H1 (cell line): ENCODE measurements around the gene SLC35G4. TPM values are rescaled to one million over a fixed set of nuclear protein-coding genes. Genes with fewer than 3 reads are reported as not detected.
A peak's percentile ranks its signal among the peaks of the same experiment; 100 is the strongest.

ENCODE experiments used
- CTCF ChIA-PET: fragments of 300-600 bp; sonication (Branson Sonifier 250); formaldehyde crosslinking; loops from one replicate; lab custom pipeline; 2021; ENCODE audit not compliant: partially characterized antibody; lab: Charles Lee
- POLR2A ChIA-PET: fragments of 300-600 bp; sonication (Branson Sonifier 250); formaldehyde crosslinking; loops from one replicate; lab custom pipeline; 2021; ENCODE audit warnings: inconsistent platforms; ENCODE audit not compliant: partially characterized antibody; lab: Charles Lee
- DNase-seq, 2 experiments: peaks; one replicate each; pipeline versions ENCODE4 v3.0.0 to v3.0.0-alpha.2; 2010 to 2022; ENCODE audit warnings: low spot score in 2 of 2, low read depth in 1 of 2, mixed read lengths in 1 of 2
- FAIRE-seq: peaks from 2 replicates; lab custom pipeline; 2011; peaks lifted over from hg19 to GRCh38; lab: Jason Lieb, UNC
- H2AFZ ChIP-seq: 2 replicates; pipeline ENCODE4 v1.8.1; 2012; ENCODE audit warnings: low read length, inconsistent platforms
- H2AK5ac ChIP-seq: 2 replicates; pipeline ENCODE4 v1.6.1; 2013; ENCODE audit warnings: low read depth, low read length
- H2BK120ac ChIP-seq: replicated peaks from 2 replicates; pipeline ENCODE3; 2013; ENCODE audit warnings: low read depth, low read length, inconsistent platforms
- H2BK12ac ChIP-seq: 2 replicates; pipeline ENCODE4 v1.6.1; 2013; ENCODE audit warnings: low read depth, low read length
- H2BK15ac ChIP-seq: 2 replicates; pipeline ENCODE4 v1.6.1; 2013; ENCODE audit warnings: low read length
- H2BK20ac ChIP-seq: 2 replicates; pipeline ENCODE4 v1.6.1; 2013; ENCODE audit warnings: low read length
- H2BK5ac ChIP-seq: 2 replicates; pipeline ENCODE4 v1.6.1; 2013; ENCODE audit warnings: low read depth, low read length
- H3K14ac ChIP-seq: 2 replicates; pipeline ENCODE4 v1.6.1; 2013; ENCODE audit warnings: inconsistent platforms; ENCODE audit not compliant: insufficient read length
- H3K18ac ChIP-seq: 2 replicates; pipeline ENCODE4 v1.6.1; 2013; ENCODE audit warnings: low read length; ENCODE audit errors: extremely low read depth
- H3K23ac ChIP-seq: 2 replicates; pipeline ENCODE4 v1.6.1; 2013; ENCODE audit warnings: inconsistent platforms; ENCODE audit not compliant: insufficient read length
- H3K23me2 ChIP-seq: 2 replicates; pipeline ENCODE4 v1.6.1; 2013; ENCODE audit warnings: low read depth, low read length
- H3K27ac ChIP-seq: 2 replicates; pipeline ENCODE4 v1.6.1; 2011; ENCODE audit warnings: low read depth, low read length, inconsistent platforms
- H3K27me3 ChIP-seq, 4 experiments: replicated peaks in 1 of 4; 1 replicate in 1 of 4; 2 replicates in 3 of 4; pipeline versions ENCODE4 v1.6.1 to v1.8.1; 2011 to 2013; ENCODE audit warnings: low read length in 3 of 4, mild to moderate bottlenecking in 3 of 4, inconsistent platforms in 2 of 4, mixed read lengths in 2 of 4, moderate library complexity in 1 of 4; ENCODE audit not compliant: control insufficient read depth in 3 of 4, insufficient read depth in 3 of 4; ENCODE audit errors: extremely low read depth in 1 of 4
- H3K36me3 ChIP-seq, 4 experiments: 2 replicates each; pipeline versions ENCODE4 v1.6.1 to v1.8.1; 2011 to 2013; ENCODE audit warnings: mild to moderate bottlenecking in 4 of 4, low read length in 3 of 4, moderate library complexity in 2 of 4, control low read depth in 1 of 4, inconsistent platforms in 1 of 4; ENCODE audit not compliant: insufficient read depth in 4 of 4, control insufficient read depth in 2 of 4
- H3K4ac ChIP-seq: replicated peaks from 2 replicates; pipeline ENCODE3; 2013; ENCODE audit warnings: low read length, low read depth, mixed read lengths, inconsistent platforms; ENCODE audit not compliant: insufficient read length
- H3K4me1 ChIP-seq, 4 experiments: replicated peaks in 1 of 4; 1 replicate in 1 of 4; 2 replicates in 3 of 4; pipeline versions ENCODE4 v1.6.1 to v1.8.1; 2011 to 2013; ENCODE audit warnings: low read length in 3 of 4, inconsistent platforms in 2 of 4, mixed read lengths in 1 of 4; ENCODE audit not compliant: insufficient read depth in 4 of 4, control insufficient read depth in 3 of 4
- H3K4me2 ChIP-seq, 2 experiments: 2 replicates each; pipeline versions ENCODE4 v1.6.1 to v1.8.1; 2011 to 2013; ENCODE audit warnings: low read depth in 2 of 2, low read length in 2 of 2, control low read depth in 1 of 2, inconsistent platforms in 1 of 2, mild to moderate bottlenecking in 1 of 2; ENCODE audit not compliant: insufficient read depth in 1 of 2
- H3K4me3 ChIP-seq, 4 experiments: fragments of 200-600, 300-600 bp in 1 of 4; sonication (generic), shearing (Covaris generic), sonication (Bioruptor Twin) in 1 of 4; 2 replicates each; pipeline versions ENCODE4 v1.5.1 to v1.8.1; 2011 to 2016; ENCODE audit warnings: low read length in 4 of 4, low read depth in 3 of 4, control low read depth in 2 of 4, inconsistent platforms in 2 of 4, mild to moderate bottlenecking in 2 of 4, mixed read lengths in 1 of 4, moderate library complexity in 1 of 4; ENCODE audit not compliant: insufficient read depth in 2 of 4; ENCODE audit errors: extremely low read depth in 1 of 4
- H3K56ac ChIP-seq: replicated peaks from 2 replicates; pipeline ENCODE3; 2013; ENCODE audit warnings: low read depth, mild to moderate bottlenecking, mixed read lengths, low read length, inconsistent platforms; ENCODE audit not compliant: insufficient read length
- H3K79me1 ChIP-seq: 2 replicates; pipeline ENCODE4 v1.6.1; 2013; ENCODE audit warnings: low read depth, low read length, control low read depth
- H3K79me2 ChIP-seq, 2 experiments: 2 replicates each; pipeline versions ENCODE4 v1.6.1 to v1.8.1; 2012 to 2013; ENCODE audit warnings: low read length in 2 of 2, mild to moderate bottlenecking in 2 of 2, inconsistent platforms in 1 of 2; ENCODE audit not compliant: insufficient read depth in 2 of 2, control insufficient read depth in 1 of 2
- H3K9ac ChIP-seq, 4 experiments: replicated peaks in 1 of 4; 1 replicate in 1 of 4; 2 replicates in 3 of 4; pipeline versions ENCODE4 v1.6.1 to v1.8.1; 2011 to 2013; ENCODE audit warnings: low read depth in 3 of 4, low read length in 3 of 4, control low read depth in 2 of 4, mild to moderate bottlenecking in 2 of 4, moderate library complexity in 2 of 4, inconsistent platforms in 1 of 4; ENCODE audit errors: extremely low read depth in 1 of 4
- H3K9me3 ChIP-seq, 2 experiments: 2 replicates each; pipeline versions ENCODE4 v1.6.1 to v1.8.1; 2012 to 2013; ENCODE audit warnings: mild to moderate bottlenecking in 2 of 2, moderate library complexity in 2 of 2, control low read depth in 1 of 2, inconsistent platforms in 1 of 2, low read depth in 1 of 2, low read length in 1 of 2, mixed read lengths in 1 of 2; ENCODE audit not compliant: insufficient read depth in 2 of 2
- H4K20me1 ChIP-seq, 2 experiments: replicated peaks in 1 of 2; 2 replicates each; pipeline versions ENCODE3 to v1.8.1; 2011 to 2013; ENCODE audit warnings: inconsistent platforms in 2 of 2, low read length in 2 of 2, mild to moderate bottlenecking in 1 of 2; ENCODE audit not compliant: insufficient read depth in 2 of 2, control insufficient read depth in 1 of 2
- H4K5ac ChIP-seq: 2 replicates; pipeline ENCODE4 v1.6.1; 2013; ENCODE audit warnings: low read length, low read depth, mixed read lengths, inconsistent platforms; ENCODE audit not compliant: insufficient read length
- H4K8ac ChIP-seq: 2 replicates; pipeline ENCODE4 v1.8.0; 2013; ENCODE audit warnings: mild to moderate bottlenecking, moderate library complexity, low read length, inconsistent platforms; ENCODE audit not compliant: insufficient read depth; ENCODE audit errors: extremely low read depth
- H4K91ac ChIP-seq: replicated peaks from 2 replicates; pipeline ENCODE3; 2013; ENCODE audit warnings: low read length, mixed read lengths, inconsistent platforms; ENCODE audit not compliant: insufficient read length
- BRCA1 ChIP-seq: IDR thresholded peaks from 2 replicates; pipeline ENCODE4 v1.6.1; 2012; ENCODE audit warnings: low read depth, low read length, improper control_type of control experiment
- RBBP5 ChIP-seq: IDR thresholded peaks from 2 replicates; pipeline ENCODE4 v1.7.1; 2012; ENCODE audit warnings: low read depth, mild to moderate bottlenecking, inconsistent platforms, low read length, moderate library complexity, borderline replicate concordance
- SAP30 ChIP-seq: fragments of 300-600 bp; sonication (generic); IDR thresholded peaks from 2 replicates; pipeline ENCODE4 v1.7.1; 2012; ENCODE audit warnings: low read length, moderate library complexity, mild to moderate bottlenecking, inconsistent platforms; ENCODE audit not compliant: insufficient read depth, insufficient replicate concordance
- WGBS, 2 experiments: shearing (Covaris generic) in 1 of 2; methylation state at CpG; one replicate each; pipeline versions ENCODE4 v1.1.6 to v1.1.7; 2013 to 2015; ENCODE audit warnings: low lambda C conversion rate in 2 of 2, mixed read lengths in 2 of 2, inconsistent platforms in 1 of 2, low coverage in 1 of 2, missing lambda C conversion rate in 1 of 2; ENCODE audit not compliant: insufficient replicate concordance in 2 of 2, insufficient coverage in 1 of 2, insufficient read length in 1 of 2; ENCODE audit errors: extremely low coverage in 1 of 2, missing lambda C conversion rate in 1 of 2; 5-methylcytosine and 5-hydroxymethylcytosine counted together
- polyA plus RNA-seq, 7 experiments: library from polyadenylated mRNA; depleted of rRNA in 3 of 7; stranded (reverse) in 5 of 7; unstranded in 2 of 7; fragments of >200 nt in 5 of 7; fragments of 200-250 nt in 2 of 7; gene quantifications; 1 replicate in 5 of 7; 2 replicates in 1 of 7; 4 replicates in 1 of 7; pipeline versions ENCODE4 v1.2.1 to v1.2.3, GENCODE V29; 2011 to 2013; ENCODE audit warnings: missing spikeins in 2 of 7, mixed read lengths in 2 of 7
- total RNA-seq: library from RNA; stranded (reverse); fragmentation: NEBNext Ultra II Directional; extraction: Animal tissue kit (Norgen Biotek cat#: 25700); gene quantifications from 2 replicates; pipeline ENCODE4 v1.2.1, GENCODE V29; 2021

The SLC35G4 gene
- total and polyA plus RNA-seq, 2 of the 8 experiments (the other 6 are each of a cell fraction or from before 2014, with no cell fraction given) = not detected

DNA sequence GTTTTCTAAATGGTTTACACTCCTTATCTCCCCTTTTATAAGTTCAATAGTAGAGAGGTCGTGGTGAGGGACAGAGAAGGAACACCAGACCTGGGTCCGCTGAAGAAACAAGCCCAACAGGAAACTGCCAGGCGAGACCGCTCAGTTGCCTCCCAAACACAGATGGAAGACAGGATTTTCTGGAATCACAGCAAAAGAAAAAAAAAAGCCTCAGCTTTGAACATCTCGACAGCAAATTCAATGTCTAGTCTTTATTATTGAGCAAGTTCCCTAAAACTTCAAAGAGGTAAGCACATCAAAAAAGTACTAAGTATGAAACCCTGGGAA lies 46.2 kb downstream of the SLC35G4 start:
- Histone ChIP-seq H3K14ac (no peak overlapping the region), H4K8ac (no peak overlapping the region), H3K36me3 (no peaks in the 10 kb centered on the region), H3K9ac (no peak overlapping the region), H3K9me3 (no peaks in the 10 kb centered on the region), H3K4ac (no peak overlapping the region), H2BK15ac (no peak overlapping the region), H2AFZ (peak overlapping the region; percentile 81; the same call in 1 of the 2 replicates), H3K23me2 (no peaks in the 10 kb centered on the region; the same call in 1 of the 2 replicates), H4K91ac (no peak overlapping the region), H3K79me1 (no peaks in the 10 kb centered on the region), H2AK5ac (no peak overlapping the region), H3K27me3 (peaks cover 0 to 8% (median 3%) of the 10 kb centered on the region in 4 experiments; a peak in 4 of 7 replicates), H2BK5ac (no peak overlapping the region), H3K56ac (no peak overlapping the region), H3K4me2 (peak overlapping the region in 1 of 2 experiments; percentile 51; a peak in 1 of 4 replicates), H3K23ac (no peak overlapping the region), H3K27ac (no peak overlapping the region), H3K4me3 (peak overlapping the region in 2 of 4 experiments; percentile 10 to 35; a peak in 3 of 8 replicates), H4K5ac (no peak overlapping the region), H3K4me1 (no peaks in the 10 kb centered on the region), H2BK12ac (no peak overlapping the region), H4K20me1 (no peaks in the 10 kb centered on the region), H3K18ac (no peak overlapping the region; the same call in 1 of the 2 replicates), H2BK120ac (no peak overlapping the region), H2BK20ac (no peak overlapping the region), H3K79me2 (no peaks in the 10 kb centered on the region)
- POLR2A ChIA-PET = no interaction called here
- no peak for DNase-seq
- CTCF ChIA-PET = interaction anchor here (0.5 to 7.7 kb wide), 51 partner anchors 8 to 1963 kb away, joined by 3 to 109 read pairs (median 4); partner anchors contain the start of gene GNAL
- 49% methylated on average over 5 of the region's 5 CpGs; no CpG with 5 or more reads in 1 of the 2 experiments for WGBS, 2 experiments
- no peak for FAIRE-seq
- TF ChIP-seq RBBP5 = no peak
- TF ChIP-seq BRCA1 = no peak
- TF ChIP-seq SAP30 = no peak
